Measurements from ENCODE around the gene ZNF414. TPM values are rescaled to one million over a fixed set of nuclear protein-coding genes. Genes with fewer than 3 reads are reported as not detected.
A peak's percentile ranks its signal among the peaks of the same experiment; 100 is the strongest.

Gene ZNF414
- polyA plus RNA-seq, 1 donor from 2014 or later = 3.4 TPM

- peak; percentile 41 for TF ChIP-seq RAD21 (conservative IDR thresholded peaks at IDR 0.05)
- TF ChIP-seq, protein P1, sequence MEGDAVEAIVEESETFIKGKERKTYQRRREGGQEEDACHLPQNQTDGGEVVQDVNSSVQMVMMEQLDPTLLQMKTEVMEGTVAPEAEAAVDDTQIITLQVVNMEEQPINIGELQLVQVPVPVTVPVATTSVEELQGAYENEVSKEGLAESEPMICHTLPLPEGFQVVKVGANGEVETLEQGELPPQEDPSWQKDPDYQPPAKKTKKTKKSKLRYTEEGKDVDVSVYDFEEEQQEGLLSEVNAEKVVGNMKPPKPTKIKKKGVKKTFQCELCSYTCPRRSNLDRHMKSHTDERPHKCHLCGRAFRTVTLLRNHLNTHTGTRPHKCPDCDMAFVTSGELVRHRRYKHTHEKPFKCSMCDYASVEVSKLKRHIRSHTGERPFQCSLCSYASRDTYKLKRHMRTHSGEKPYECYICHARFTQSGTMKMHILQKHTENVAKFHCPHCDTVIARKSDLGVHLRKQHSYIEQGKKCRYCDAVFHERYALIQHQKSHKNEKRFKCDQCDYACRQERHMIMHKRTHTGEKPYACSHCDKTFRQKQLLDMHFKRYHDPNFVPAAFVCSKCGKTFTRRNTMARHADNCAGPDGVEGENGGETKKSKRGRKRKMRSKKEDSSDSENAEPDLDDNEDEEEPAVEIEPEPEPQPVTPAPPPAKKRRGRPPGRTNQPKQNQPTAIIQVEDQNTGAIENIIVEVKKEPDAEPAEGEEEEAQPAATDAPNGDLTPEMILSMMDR (IDR thresholded peaks at IDR 0.05; ENCODE audit: poor library complexity, severe bottlenecking) = peak; percentile 72
- no peak for TF ChIP-seq EZH2 (IDR thresholded peaks at IDR 0.05; ENCODE audit: borderline replicate concordance, insufficient read depth, low read length, poor library complexity, severe bottlenecking)
- TF ChIP-seq EP300 (conservative IDR thresholded peaks at IDR 0.05; ENCODE audit: poor library complexity, severe bottlenecking) = no peak
- no peak for TF ChIP-seq POLR2AphosphoS5 (IDR thresholded peaks at IDR 0.05)
- peak; percentile 61 for TF ChIP-seq MXI1 (conservative IDR thresholded peaks at IDR 0.05; ENCODE audit: poor library complexity, severe bottlenecking)
- TF ChIP-seq REST (IDR thresholded peaks at IDR 0.05; ENCODE audit: borderline replicate concordance) = no peak
- no peak for TF ChIP-seq TAF1 (IDR thresholded peaks at IDR 0.05; ENCODE audit: low read depth)
- peak; percentile 60 for TF ChIP-seq SMC3 (conservative IDR thresholded peaks at IDR 0.05; ENCODE audit: poor library complexity)
- no peaks in the 10 kb centered on the region for H4K20me1 ChIP-seq (ENCODE audit: insufficient read depth)
- H3K4me2 ChIP-seq (ENCODE audit: low read length) = peak overlapping the region; percentile 51
- no peaks in the 10 kb centered on the region for H3K79me2 ChIP-seq (replicated peaks; ENCODE audit: insufficient read depth, low read length)
- peak overlapping the region; percentile 85 for H2AFZ ChIP-seq (ENCODE audit: low read depth, low read length)
- H3K9ac ChIP-seq (ENCODE audit: low read length) = peak overlapping the region; percentile 65
- no peaks in the 10 kb centered on the region for H3K36me3 ChIP-seq (ENCODE audit: insufficient read depth, low read length)
- H3K27me3 ChIP-seq (ENCODE audit: insufficient read depth, low read depth, low read length) = no peaks in the 10 kb centered on the region
- no peaks in the 10 kb centered on the region for H3F3A ChIP-seq (ENCODE audit: insufficient read depth, low read length, poor library complexity, severe bottlenecking)
- peak overlapping the region; percentile 39 for H3K27ac ChIP-seq (ENCODE audit: low read length)
- H3K9me3 ChIP-seq (ENCODE audit: low read length) = no peaks in the 10 kb centered on the region
- peak overlapping the region; percentile 69 for H3K4me3 ChIP-seq (ENCODE audit: low read length)
- no peaks in the 10 kb centered on the region for H3K9me2 ChIP-seq (ENCODE audit: insufficient read depth, low read length)
Observed at GRCh38 chr19:8505680-8506401, 8.1 kb downstream of the ZNF414 start.

- Histone ChIP-seq H3F3A (ENCODE audit: insufficient read depth, low read length, poor library complexity, severe bottlenecking) (no peaks in the 10 kb centered on the region), H3K4me3 (ENCODE audit: low read length) (no peak overlapping the region), H3K79me2 (replicated peaks; ENCODE audit: insufficient read depth, low read length) (no peaks in the 10 kb centered on the region), H3K9me2 (ENCODE audit: insufficient read depth, low read length) (no peaks in the 10 kb centered on the region), H3K9me3 (ENCODE audit: low read length) (no peaks in the 10 kb centered on the region), H3K36me3 (ENCODE audit: insufficient read depth, low read length) (no peaks in the 10 kb centered on the region), H2AFZ (ENCODE audit: low read depth, low read length) (no peak overlapping the region), H3K27me3 (ENCODE audit: insufficient read depth, low read depth, low read length) (no peaks in the 10 kb centered on the region), H3K4me2 (ENCODE audit: low read length) (no peak overlapping the region), H3K27ac (ENCODE audit: low read length) (no peak overlapping the region), H3K9ac (ENCODE audit: low read length) (no peak overlapping the region), H4K20me1 (ENCODE audit: insufficient read depth) (no peaks in the 10 kb centered on the region)
- no peak for TF ChIP-seq EZH2 (IDR thresholded peaks at IDR 0.05; ENCODE audit: borderline replicate concordance, insufficient read depth, low read length, poor library complexity, severe bottlenecking)
- TF ChIP-seq SMC3 (conservative IDR thresholded peaks at IDR 0.05; ENCODE audit: poor library complexity) = no peak
- TF ChIP-seq MXI1 (conservative IDR thresholded peaks at IDR 0.05; ENCODE audit: poor library complexity, severe bottlenecking) = no peak
- TF ChIP-seq TAF1 (IDR thresholded peaks at IDR 0.05; ENCODE audit: low read depth) = no peak
- TF ChIP-seq RAD21 (conservative IDR thresholded peaks at IDR 0.05) = no peak
- no peak for TF ChIP-seq REST (IDR thresholded peaks at IDR 0.05; ENCODE audit: borderline replicate concordance)
- no peak for TF ChIP-seq POLR2AphosphoS5 (IDR thresholded peaks at IDR 0.05)
- TF ChIP-seq EP300 (conservative IDR thresholded peaks at IDR 0.05; ENCODE audit: poor library complexity, severe bottlenecking) = no peak
- TF ChIP-seq, protein P1 (IDR thresholded peaks at IDR 0.05; ENCODE audit: poor library complexity, severe bottlenecking) = no peak
Observed at GRCh38 chr19:8504919-8505318, 9.0 kb downstream of the ZNF414 start.
